ENCODE data around the gene PPP1R13B.
"Not testable (repeated sequence)": the region's sequence is repeated elsewhere in the genome, so short reads cannot be mapped to it uniquely, and the experiment has no call there.

The PPP1R13B gene

DNA sequence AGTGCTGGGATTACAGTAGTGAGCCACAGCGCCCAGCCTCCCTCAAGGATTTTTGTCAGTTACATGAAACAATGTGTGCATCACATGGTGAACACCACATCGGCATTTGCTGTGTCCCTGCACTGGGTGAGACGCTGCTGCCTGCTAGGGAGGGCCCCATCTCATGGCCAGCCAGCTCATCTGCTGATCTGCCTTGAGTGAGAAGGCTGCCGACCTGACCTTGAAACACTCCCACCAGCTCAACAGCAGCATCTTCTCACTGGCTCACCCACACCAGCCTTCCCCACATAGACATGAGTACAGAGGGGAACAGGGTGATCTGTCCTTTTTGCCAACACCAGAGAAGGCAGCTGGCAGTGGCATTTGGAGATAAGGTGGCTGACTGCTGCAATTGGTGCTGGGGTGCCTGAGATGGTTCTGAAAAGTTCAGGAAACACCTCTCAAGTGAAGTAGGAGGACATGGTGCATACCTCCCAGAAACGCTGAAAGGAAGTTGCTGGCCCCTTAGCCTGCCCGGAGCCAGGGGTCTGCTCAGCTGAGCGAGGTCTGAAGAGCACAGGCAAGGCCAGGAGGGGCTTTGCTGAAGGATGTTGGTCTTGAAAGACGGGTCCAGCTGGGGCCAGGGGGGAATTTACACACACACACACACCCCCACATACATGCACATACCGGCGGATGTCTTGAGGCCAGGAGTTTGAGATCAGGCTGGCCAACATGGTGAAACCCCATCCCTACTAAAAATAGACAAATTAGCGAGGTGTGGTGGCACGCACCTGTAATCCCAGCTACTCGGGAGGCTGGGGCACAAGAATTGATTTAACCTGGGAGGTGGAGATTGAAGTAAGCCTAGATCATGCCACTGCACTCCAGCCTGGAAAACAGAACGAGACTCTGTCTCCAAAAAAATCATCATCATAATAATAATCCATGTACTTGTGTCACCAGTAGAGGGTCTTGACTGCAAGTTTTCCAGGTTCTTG, 14.3 kb upstream of the PPP1R13B start:
- no peak for DNase-seq (ENCODE audit: low read depth in 2 of 2)

DNA sequence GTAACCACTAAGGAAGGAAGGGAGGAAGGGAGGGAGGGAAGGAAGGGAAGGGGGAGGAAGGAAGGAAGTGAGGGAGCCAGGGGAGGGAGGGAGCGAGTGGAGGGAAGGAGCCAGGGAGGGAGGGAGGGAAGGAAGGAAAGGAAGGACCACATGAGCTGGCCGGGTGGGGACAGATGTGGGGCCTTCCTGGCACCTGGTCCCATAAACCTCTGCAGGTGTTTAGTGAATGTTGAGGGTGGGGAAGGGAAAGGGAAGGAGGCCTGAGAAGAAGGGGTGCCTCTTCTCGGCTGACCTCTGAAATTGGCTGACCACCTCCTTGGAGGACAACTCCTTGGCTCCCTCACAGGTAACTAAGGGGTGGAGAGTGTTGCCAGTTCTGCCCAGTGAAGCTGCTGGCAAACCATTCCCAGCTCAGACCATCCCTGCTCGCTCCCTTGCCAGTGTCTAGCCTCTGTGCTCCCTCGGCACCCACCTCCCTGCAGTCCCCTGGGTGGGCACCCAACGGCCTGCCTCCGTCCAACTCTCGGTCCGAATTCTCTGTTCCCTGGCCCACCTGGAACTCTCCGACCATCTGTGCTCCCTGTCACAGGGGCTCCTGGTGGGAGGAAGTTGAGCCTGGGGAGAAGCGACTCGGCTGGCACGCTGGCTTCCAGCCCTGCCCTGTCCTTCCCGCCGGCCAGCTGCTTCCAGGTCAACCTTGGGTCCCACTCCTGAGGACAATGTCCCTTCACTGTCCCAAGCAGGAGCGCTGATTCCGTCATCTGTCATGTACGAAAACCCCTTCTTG, 12.2 kb upstream of the PPP1R13B start:
- DNase-seq (ENCODE audit: low read depth in 2 of 2) = no peak

DNA sequence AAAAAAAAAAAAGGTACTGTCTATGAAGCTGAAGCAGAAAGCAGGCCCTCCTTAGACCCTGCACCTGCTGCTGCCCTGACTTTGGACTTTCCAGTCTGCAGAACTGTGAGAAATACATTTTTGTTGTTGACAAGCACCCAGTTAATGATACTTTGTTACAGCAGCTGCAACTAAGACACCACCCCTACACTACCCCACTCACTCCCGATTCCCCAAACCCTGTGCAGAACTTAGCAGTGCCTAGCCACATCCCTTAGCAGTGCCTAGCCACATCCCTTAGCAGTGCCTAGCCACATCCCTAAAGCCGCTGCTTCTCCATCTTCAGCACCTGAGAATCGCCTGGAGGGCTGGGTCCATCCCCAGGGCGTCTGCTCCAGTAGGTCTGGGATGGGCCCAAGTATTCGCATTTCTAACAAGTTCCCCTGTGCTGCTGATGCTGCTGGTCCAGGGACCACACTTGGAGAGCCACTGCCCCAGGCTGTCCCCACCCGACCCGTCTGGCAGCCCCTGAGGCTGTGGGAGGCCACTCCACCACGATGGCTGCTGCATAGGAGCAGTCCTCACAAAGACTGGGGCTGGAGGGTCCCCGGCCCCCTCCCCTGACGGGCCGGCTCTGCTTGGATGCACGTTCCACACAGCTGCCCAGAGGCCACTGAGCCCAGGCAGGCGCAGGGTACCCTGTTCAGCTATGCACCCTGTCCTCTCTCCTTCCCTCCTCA, 10.8 kb upstream of the PPP1R13B start:
- no peak for DNase-seq (ENCODE audit: low read depth in 2 of 2)

DNA sequence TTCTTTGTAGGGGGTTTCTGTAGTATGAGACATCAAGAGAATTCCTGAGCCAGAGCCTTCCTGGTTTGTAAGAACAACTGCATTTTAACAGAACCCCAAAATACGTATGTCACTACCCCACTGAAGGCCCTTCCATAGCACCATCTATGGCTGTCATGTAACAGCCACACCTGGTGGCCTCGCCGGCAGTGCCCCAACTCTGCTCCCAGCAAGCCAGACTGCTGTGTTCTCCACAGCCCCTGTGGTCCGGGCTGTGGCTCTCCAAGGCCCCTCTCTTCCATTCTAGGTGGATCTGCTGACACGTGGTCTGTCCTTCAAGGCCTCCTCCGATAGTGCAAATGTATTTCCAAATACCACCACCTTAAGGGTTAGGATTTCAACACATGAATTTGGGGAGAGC, 9.9 kb upstream of the PPP1R13B start:
- no peak for DNase-seq (ENCODE audit: low read depth in 2 of 2)

DNA sequence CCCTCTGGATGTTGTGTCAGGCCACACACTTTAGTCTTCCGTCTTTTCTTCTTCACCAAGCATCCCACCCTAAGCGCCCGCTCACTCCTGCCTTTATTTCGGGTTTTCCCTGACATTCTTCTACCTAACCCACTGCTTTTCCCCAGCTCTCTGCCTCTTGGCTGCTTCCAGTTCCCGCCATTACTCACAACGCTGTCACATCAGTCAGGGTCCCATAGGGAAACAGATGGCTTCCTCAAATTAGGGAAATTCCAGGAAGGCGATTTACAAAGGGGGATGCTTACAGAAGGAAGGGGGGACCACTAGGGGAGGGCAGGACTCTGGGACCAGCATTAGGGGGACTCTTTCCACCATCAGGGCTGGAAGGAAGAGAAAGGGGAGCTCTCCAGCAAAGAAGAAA, 9.2 kb upstream of the PPP1R13B start:
- no peak for DNase-seq (ENCODE audit: low read depth in 2 of 2)

DNA sequence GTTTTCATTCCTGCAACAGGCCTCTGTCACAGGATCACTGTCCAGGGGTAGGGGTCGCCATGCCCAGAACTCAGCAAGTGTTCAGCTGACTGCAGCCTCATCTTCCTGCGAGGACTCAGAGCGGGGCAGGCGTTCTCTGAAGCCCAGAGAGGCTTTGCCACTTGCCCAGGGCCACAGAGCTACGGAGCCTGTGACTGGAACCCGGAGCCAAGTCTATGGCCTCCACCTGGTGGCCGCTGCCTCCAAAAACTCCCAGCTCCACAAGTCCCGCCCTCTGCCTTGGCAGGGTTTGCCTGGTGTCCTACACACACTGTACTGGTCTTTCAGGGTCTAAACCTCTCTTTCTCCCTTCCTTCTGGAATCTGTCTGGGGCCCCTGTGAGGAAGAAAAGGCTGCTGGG, 8.7 kb upstream of the PPP1R13B start:
- DNase-seq (ENCODE audit: low read depth in 2 of 2) = no peak

DNA sequence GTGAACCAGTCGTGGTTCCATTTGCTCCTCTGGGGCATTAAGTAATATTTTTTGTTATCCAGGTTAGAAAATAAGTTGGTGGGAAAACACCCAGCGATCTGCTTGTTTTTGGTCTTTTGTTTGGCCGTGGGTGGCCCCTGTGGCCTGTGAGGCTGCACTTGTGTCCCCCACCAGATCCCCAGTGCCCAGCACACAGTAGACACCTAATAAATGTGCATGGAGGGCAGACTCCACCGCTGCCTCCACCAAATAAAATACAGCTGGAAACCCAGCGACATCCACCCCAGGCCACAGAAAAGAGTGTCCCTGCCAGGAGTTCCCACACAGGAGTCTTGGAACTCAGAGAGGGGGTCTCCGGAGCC, 8.3 kb upstream of the PPP1R13B start:
- DNase-seq (ENCODE audit: low read depth in 2 of 2) = no peak

DNA sequence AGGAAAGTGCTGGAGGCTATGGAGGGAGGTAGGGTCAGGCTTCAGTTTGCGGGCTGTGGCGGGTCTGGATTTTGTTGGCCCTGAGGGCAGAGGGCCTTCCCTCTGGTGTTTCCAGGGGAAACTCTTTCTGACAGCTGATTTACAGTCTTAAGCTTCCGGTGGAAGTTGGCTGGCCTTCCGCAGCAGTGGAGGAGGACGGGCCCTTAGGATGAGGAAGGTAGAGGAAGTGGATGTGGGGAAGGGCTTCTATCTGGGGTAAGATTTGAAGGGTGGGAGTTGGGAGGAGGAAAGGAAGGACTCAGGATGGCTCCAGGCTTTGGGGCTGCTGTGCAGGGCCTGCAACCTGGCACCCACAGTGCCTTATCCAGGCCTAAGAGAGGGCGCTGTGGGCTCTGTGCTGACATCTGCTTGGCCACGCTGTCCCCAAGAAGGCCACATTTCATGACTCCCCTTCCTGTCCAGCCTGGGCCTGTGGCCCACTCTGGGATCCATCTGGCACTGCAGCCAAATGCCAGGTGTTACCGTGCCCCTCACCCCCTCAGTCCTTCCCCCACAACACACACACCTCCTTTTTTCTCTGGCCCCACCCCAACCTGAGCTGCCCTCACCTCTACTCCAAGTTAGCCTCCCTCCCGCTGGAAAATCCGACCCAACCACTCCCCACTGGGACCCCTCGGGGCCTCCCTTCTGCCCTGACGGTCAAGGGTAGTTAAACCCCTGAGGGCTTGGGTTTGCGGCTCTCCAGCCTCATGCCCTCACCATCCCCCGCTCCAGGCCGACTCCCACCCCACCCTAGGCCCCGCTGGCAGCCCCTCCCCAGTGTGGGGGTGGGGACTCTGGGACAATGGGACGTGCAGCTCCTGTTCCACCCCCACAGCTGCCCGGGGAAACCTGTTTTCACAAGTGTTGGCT, 7.7 kb upstream of the PPP1R13B start:
- DNase-seq (ENCODE audit: low read depth in 2 of 2) = no peak

DNA sequence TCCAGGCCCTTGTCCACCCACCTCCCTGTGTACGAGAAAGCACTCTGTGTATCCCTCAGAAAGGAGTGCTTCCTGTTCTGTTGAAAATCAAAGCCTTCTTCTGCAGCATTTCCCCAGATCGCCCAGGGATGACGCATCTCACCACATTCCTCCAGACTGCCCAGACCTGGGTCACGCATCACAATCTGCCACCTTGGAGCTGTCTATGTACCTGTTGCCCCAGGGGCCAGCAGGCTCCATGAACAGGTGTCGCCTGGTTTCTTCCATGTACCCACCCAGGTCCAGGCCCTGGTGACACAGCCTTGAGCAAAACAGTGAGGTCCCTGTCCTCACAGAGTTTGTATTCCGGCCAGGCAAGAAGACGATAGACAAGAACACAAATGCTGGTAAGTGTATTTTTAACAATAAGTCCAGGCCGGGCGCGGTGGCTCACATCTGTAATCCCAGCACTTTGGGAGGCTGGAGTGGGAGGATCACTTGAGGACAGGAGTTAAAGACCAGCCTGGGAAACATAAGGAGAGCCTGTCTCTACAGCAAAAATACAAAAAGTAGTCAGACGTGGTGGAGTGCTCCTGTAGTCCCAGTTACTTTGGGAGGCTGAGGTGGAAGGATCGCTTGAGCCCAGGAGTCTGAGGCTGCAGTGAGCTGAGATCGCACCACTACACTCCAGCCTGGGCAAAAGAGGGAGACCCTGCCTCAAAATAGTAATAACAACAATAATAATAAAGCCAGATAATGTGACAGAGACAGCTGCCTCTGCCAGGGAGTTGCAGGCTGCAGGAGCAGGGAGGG, 6.8 kb upstream of the PPP1R13B start:
- no peak for DNase-seq (ENCODE audit: low read depth in 2 of 2)

DNA sequence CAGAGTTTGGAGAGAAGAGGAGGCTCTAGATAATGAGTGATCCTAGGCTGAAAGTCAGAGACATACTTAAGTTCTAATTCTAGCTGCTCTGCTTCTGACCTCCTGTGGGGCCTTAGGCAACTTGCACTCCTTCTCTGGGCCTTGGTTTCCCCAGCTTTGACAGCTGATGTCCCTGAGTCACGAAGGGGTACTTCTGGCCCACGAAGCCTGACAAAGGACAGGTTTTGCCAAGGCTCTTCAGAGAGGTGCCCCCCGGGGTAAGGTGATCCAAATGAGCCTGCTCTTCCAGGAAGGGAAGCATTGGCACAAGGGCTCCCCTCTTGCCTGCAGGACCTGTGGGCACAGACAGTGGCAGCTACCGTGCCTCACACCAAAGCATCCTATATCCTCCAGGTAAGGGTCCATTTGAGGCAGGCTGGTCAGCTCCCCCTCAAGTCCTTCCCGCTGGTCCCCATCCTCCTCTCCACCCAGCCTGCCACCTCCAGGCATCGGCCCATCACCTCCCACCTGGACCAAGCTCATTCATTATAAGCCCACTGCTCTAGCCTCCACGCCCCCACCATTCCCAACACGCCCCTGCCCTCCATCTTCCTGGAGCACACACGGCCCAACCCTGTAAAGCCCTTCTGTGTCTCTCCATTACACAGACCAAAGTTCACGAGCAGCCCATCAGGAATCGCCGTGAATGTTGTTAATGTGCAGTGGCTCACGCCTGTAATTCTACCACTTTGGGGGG, 1.9 kb upstream of the PPP1R13B start:
- no peak for DNase-seq (ENCODE audit: low read depth in 2 of 2)

DNA sequence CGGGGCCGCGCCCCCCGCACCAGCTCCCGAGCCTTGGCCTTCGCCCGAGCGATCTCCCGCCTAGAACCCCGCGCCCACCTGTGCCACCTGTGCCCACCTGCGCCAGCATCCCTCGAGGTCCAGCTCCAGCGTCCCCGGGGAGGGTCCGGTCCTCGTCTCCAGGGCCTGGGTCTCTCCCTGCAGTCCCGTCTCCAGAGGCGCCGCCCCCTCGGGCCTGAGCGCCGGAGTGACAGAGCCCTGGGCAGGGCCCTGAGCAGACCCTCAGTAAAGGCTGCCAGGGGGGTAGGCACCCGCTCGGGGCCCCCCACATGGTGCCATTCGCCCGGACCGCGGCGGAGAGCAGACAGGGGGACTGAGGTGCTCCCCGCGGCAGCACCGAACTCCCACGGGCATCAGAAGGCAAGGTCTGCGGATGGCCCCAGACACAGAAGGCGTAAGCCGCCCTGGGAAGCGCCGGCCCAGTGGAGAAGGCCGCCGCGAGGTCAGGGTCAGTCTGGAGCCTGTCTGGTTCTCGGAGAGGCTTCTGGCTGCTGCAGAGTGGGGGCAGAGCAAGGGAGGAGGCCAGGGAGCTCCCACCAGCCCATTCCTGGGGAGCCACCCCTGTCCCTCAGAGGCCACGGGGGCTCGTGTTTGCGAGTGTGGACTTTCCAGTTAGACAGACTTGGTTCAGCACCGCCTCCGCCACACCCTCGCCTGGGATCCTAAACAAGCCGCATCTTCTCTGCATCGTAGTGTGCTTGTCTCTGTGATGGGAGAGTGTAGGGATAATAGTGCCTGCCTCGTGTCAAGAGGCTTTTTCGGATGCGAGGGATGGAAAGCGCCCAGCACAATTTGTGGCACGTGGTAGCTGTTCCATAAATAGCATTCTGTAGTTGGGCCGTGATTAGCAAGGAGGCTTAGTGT, 1.1 kb upstream of the PPP1R13B start:
- DNase-seq (ENCODE audit: low read depth in 2 of 2) = no peak

DNA sequence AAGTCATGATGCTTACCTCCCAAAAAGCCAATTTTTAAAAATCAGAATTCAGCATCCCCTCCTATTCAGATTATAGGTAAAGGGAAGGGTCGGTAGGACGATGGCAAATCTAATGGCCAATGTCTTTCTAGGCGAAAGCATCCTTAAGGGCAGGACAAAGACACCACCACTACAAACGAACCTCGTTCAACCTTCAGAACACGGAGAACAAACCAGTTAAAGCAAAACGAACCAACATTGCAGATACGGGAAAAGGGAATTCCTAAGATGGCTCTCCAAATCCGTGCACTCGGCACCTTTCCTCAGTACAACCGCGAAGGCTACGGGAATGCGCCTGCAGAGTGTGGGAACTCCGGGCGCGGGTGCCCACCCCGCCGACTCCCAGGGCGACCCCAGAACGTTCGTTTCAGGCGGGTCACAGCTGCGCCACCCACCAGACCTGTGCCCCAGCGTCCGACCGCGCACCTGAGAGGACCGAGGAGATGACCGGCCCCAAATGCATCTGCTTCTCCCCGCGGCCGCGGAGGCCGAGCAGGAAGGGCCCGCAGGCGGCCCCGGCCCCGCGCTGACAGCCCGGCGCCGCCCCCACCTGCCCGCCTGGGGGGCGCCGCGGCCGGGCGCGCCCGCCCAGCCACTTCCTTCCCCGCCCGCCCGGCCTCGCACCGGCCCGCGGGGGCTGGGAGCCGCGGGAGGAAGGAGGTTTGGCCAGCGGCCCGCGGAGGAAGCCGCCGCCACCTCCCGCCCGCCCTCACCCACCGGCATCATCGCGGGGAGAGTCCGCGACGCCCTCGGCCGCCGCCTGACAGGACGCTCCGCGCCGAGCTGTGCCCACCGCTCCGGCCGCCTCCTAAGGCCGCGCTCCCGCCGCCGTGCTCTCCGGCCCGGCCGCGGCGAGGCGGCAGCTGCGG, 578 bp downstream of the PPP1R13B start:
- DNase-seq (ENCODE audit: low read depth in 2 of 2) = no peak

DNA sequence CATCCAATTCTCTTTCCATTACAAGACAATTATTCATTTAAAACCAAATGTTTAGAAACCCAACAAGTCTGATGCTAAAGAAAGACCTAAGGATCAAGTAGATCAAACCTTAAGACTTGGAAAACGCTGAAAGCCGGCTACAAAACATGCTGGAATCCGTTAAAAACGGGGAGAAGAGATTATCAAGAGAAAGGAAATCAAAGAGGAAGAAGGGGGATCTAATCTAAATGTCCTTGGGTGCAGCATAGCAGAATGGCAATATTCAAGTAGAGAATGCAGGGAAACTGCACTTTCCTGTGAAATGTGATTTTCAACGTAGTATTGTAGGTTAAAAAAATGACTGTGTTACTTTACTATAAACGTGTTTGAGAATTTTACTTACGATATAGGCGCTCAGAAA, 1.3 kb downstream of the PPP1R13B start:
- DNase-seq (ENCODE audit: low read depth in 2 of 2) = no peak

DNA sequence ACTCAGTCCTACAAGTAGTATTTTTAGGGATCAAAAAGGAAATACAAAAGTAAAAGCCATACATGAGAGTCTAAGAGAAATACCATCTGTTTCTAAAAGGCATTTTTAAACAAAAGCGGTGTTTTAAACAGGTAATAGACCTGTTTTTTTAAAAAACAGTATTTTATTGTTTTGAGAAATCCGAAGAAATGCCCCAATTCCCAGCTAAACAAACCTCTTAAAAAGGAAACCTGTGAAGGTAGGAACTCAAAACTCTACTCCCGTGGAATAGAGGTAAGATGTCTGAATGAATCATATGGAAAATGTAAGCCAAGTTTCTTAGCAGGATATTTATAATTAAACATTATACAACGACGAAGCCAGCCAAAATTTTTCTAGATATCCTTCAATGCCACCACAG, 2.0 kb downstream of the PPP1R13B start:
- DNase-seq (ENCODE audit: low read depth in 2 of 2) = no peak

DNA sequence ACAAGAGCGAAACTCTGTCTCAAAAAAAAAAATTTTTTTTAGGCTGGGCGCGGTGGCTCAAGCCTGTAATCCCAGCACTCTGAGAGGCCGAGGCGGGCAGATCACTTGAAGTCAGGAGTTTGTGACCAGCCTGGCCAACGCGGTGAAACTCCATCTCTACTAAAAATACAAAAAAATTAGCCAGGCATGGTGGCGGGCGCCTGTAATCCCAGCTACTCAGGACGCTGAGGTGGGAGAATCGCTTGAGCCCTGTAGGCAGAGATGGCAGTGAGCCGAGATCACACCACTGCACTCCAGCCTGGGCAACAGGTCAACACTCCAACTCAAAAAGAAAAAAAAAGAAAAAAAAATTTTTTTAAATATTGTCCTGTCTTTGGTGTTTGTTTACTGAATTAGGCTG, 6.1 kb downstream of the PPP1R13B start:
- not testable (repeated sequence) for DNase-seq (ENCODE audit: low read depth in 2 of 2)

DNA sequence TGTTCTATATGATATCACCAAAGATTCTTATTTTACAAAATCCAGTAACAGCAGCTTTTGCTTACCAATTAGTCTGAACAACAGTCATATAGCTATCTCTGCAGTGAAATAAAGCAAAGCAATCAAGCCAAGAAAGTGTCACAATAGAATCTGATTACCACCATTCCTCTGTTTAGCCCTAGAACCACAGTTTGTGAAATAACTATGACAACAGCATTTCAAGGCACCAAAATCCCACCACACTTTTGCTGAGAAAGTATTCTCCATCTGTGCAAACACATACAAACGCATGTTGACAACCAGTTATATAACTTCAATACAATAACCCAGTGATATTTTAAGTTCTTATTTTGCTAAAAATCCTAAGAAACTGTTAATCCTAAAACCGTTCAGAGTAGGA, 7.4 kb downstream of the PPP1R13B start:
- DNase-seq (ENCODE audit: low read depth in 2 of 2) = no peak

DNA sequence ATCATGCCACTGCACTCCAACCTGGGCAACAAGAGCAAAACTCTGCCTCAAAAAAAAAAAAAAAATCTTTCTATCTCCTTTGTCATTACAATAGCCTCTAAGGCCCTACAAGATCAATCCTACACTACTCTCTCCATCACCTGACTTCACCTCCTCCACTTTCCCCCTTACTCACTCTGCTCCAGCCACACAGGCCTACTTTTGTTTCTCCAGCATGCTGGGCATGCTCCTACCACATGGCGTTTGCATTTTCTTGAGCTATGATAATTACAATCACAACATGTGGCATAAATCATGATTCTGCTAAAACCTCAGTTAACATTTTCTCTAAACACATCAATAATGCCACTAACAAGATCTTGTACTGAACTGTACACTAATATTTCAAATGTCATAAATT, 7.8 kb downstream of the PPP1R13B start:
- DNase-seq (ENCODE audit: low read depth in 2 of 2) = no peak

DNA sequence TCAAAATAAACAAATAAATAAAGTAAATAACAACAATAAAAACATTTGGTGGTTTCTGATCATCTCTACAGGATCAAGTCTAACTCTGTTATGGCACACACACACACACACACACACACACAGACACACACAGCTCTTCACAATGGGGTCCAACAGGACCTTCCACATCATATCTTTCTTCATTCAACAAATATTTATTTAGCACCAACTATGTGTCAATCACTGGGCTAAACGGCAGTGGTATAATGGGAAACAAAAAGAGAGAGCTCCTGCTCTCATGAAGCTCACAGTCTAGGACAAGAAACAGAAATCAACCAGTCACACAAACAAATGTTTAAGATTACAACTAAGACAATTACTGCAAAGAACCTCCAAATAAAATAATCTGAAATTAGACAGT, 9.3 kb downstream of the PPP1R13B start:
- no peak for DNase-seq (ENCODE audit: low read depth in 2 of 2)

Data from stimulated activated CD4-positive, alpha-beta T cell treated with anti-CD3 and anti-CD28 coated beads, Interleukin-1b, Interleukin-23, amount 100 ng/mL, for 1 hour (primary cell).